ENCODE data around the gene TTC28.

DNA sequence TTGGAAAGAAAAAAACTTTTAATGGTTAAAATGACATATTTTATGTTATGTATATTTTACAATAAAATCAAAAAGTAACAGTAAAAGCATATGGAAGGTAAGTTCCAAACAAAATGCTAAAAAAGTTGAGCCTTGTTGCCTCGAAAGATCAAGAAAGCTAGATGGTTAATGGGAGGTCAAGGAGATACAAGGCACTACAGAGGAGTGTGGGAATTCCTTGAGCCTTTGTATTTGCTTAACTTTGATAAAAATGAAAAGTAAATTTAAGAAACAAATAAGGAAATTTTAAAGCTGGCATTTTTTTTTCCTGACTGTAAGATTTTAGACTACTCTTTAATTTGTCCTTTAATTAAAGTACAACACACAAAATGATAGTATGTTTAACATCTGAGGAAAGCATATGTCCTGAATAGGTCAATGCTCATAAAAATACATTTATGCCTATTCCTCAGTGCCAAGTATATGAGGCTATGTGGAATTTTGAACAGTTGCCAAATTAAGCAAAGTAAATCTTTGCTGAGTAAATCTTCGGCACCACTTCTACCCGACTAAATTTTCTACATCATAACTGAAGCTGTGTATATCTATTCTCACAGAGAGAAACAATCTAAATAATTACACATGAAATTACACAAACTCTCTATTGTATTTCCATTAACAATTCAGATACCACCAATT is 108.8 kb downstream of the TTC28 start:
- TF ChIP-seq, protein P1, sequence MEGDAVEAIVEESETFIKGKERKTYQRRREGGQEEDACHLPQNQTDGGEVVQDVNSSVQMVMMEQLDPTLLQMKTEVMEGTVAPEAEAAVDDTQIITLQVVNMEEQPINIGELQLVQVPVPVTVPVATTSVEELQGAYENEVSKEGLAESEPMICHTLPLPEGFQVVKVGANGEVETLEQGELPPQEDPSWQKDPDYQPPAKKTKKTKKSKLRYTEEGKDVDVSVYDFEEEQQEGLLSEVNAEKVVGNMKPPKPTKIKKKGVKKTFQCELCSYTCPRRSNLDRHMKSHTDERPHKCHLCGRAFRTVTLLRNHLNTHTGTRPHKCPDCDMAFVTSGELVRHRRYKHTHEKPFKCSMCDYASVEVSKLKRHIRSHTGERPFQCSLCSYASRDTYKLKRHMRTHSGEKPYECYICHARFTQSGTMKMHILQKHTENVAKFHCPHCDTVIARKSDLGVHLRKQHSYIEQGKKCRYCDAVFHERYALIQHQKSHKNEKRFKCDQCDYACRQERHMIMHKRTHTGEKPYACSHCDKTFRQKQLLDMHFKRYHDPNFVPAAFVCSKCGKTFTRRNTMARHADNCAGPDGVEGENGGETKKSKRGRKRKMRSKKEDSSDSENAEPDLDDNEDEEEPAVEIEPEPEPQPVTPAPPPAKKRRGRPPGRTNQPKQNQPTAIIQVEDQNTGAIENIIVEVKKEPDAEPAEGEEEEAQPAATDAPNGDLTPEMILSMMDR (IDR thresholded peaks at IDR 0.05; ENCODE audit: poor library complexity, severe bottlenecking) = no peak
- TF ChIP-seq EP300 (conservative IDR thresholded peaks at IDR 0.05; ENCODE audit: poor library complexity, severe bottlenecking) = no peak
- TF ChIP-seq RAD21 (conservative IDR thresholded peaks at IDR 0.05) = no peak
- no peak for TF ChIP-seq EZH2 (IDR thresholded peaks at IDR 0.05; ENCODE audit: borderline replicate concordance, insufficient read depth, low read length, poor library complexity, severe bottlenecking)
- TF ChIP-seq MXI1 (conservative IDR thresholded peaks at IDR 0.05; ENCODE audit: poor library complexity, severe bottlenecking) = no peak
- no peak for TF ChIP-seq REST (IDR thresholded peaks at IDR 0.05; ENCODE audit: borderline replicate concordance)

All from neural cell (in vitro differentiated cells).